Lower lobe of right lung (tissue), 2 donors: ENCODE data around the gene RTRAF. TPM values are rescaled to one million over a fixed set of nuclear protein-coding genes. Genes with fewer than 3 reads are reported as not detected.

Experiments
- ATAC-seq, 2 donors: fragments of 200-7000 bp; cut with Tn5 transposase; one replicate each; pipeline ENCODE4 v1.9.1; 2020 to 2022; ENCODE audit warnings: mild to moderate bottlenecking in 2 of 2, moderate library complexity in 2 of 2
- DNase-seq: peaks from one replicate; pipeline ENCODE4 v3.0.0-alpha.2; 2020
- H3K27ac ChIP-seq: fragments of 200-600 bp; one replicate; pipeline ENCODE4 v1.8.0; 2022
- H3K27me3 ChIP-seq: fragments of 200-600 bp; one replicate; pipeline ENCODE4 v1.8.0; 2022; ENCODE audit warnings: low read depth
- H3K36me3 ChIP-seq: fragments of 200-600 bp; one replicate; pipeline ENCODE4 v1.8.0; 2022; ENCODE audit warnings: mild to moderate bottlenecking
- H3K4me1 ChIP-seq: fragments of 200-600 bp; one replicate; pipeline ENCODE4 v1.8.0; 2022
- H3K4me3 ChIP-seq: fragments of 200-600 bp; one replicate; pipeline ENCODE4 v1.8.0; 2022; ENCODE audit warnings: mild to moderate bottlenecking
- H3K9me3 ChIP-seq: fragments of 200-600 bp; one replicate; pipeline ENCODE4 v1.8.0; 2022
- intact Hi-C: fragments of 100-400 bp; cut with DNase I; formaldehyde crosslinking; loops from one replicate; pipeline ENCODE4 v1.11.0; 2022
- long read RNA-seq: library from polyadenylated mRNA; unstranded; transcript quantifications from one replicate; pipeline ENCODE4 v2.0.0, GENCODE V29; 2021
- total RNA-seq: library from RNA; stranded (reverse); fragmentation: NEBNext Ultra II Directional; extraction: Animal tissue kit (Norgen Biotek cat#: 25700); gene quantifications from one replicate; pipeline ENCODE4 v1.2.1, GENCODE V29; 2021
- TF ChIP-seq, protein P1 (sequence below): fragments of 200-600 bp; IDR thresholded peaks from one replicate; pipeline ENCODE4 v1.8.0; 2022; ENCODE audit warnings: antibody characterized with exemption, mild to moderate bottlenecking
- donor health status: DM: no; HTN: yes; CAD: no; lungs with severe emphysema.

Gene RTRAF
- total RNA-seq = 124 TPM
- long read RNA-seq, full-length matches to known transcripts = 56 of 63 reads
- long read RNA-seq, partial matches to known transcripts = 3 of 63 reads
- long read RNA-seq, other reads (novel, unspliced or antisense) = 4 of 63 reads

DNA sequence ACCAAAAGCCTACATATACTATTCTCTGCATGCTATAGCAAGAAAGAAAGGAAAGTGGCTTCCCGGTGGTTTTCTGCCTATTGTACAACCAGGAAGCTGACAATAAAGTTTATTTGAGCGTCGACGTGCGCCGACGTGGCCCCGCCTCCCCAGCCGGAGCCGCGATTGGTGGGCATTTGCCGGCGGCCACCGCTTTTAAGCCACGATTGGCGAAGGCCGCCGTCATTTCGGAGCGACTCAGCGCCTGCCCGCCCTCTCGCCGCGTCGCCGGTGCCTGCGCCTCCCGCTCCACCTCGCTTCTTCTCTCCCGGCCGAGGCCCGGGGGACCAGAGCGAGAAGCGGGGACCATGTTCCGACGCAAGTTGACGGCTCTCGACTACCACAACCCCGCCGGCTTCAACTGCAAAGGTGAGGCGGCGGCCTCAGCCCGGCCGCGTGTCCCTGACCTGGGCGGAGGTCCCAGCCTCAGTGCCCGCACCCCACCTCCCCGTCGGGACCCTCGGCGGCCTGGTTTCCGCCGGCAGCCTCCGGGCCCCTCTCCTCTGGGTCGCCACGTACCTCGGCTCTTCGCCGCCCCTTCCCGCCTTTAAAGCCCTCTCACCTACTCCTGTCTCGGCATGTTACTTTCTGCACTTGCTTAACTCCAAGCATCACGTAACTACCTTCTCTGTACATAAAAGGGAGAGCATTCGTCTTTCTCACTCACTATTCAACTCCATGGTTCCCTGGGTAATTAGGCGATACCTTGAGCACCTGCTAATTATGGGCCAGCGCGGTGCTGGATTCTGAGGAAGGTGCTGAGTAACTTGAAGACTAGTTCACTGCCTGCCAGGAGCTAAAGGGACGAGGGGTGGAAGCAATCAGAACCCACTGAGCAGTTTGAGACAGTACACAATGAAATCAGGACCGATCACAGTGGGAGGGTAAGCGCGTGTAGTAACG, at the start of gene RTRAF:
Gene RTRAF, plus strand, starts transcription at position 254 of the 942 bp plus-strand sequence. Its CDS starts 94 bp downstream, at position 348.
- DNase-seq (peak; percentile 97), ATAC-seq (peak; percentile 99 to 100)
- H3K4me1 ChIP-seq = peaks cover 28% of the 10 kb centered on the region
- TF ChIP-seq, protein P1, sequence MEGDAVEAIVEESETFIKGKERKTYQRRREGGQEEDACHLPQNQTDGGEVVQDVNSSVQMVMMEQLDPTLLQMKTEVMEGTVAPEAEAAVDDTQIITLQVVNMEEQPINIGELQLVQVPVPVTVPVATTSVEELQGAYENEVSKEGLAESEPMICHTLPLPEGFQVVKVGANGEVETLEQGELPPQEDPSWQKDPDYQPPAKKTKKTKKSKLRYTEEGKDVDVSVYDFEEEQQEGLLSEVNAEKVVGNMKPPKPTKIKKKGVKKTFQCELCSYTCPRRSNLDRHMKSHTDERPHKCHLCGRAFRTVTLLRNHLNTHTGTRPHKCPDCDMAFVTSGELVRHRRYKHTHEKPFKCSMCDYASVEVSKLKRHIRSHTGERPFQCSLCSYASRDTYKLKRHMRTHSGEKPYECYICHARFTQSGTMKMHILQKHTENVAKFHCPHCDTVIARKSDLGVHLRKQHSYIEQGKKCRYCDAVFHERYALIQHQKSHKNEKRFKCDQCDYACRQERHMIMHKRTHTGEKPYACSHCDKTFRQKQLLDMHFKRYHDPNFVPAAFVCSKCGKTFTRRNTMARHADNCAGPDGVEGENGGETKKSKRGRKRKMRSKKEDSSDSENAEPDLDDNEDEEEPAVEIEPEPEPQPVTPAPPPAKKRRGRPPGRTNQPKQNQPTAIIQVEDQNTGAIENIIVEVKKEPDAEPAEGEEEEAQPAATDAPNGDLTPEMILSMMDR = no peak
- H3K36me3 ChIP-seq = peaks cover 35% of the 10 kb centered on the region
- peak within 1 kb of the TSS; percentile 90 for H3K4me3 ChIP-seq
- intact Hi-C loops = no loop called here
- H3K9me3 ChIP-seq = no peaks in the 10 kb centered on the region
- peak within 1 kb of the TSS; percentile 92 for H3K27ac ChIP-seq
- H3K27me3 ChIP-seq = no peaks in the 10 kb centered on the region

DNA sequence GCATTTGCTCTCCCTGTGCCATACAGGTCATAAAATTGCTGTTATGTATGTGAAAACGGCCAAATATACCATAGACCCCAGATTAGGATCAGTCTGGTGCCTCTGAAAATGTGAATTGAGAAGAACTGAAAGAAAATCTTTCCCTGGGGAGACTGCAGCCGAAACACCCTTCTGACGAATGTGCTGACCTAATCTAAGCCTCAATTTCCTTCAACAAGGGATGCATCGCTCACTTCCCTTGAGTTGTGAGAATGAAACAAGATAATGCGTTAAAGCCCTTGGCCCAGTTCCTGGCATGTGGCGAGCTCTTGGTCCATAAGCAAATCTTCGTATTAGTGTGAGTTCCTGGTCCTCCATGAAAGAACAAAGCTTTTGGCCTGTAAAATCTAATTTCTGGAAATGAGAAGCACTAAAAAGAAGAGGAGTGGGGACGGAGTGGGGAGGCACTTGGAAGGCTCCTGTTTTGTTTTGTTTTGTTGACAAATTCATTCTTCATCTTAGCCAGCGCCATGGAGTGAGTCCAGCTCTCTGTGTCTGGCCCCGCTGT, 49.5 kb upstream of the RTRAF start:
- Histone ChIP-seq H3K27me3 (no peaks in the 10 kb centered on the region), H3K4me1 (no peaks in the 10 kb centered on the region), H3K36me3 (no peaks in the 10 kb centered on the region), H3K9me3 (no peaks in the 10 kb centered on the region), H3K4me3 (no peak overlapping the region), H3K27ac (no peak overlapping the region)
- no peak for DNase-seq
- ATAC-seq = no peak
- intact Hi-C loops = no loop called here
- TF ChIP-seq, protein P1 = no peak

DNA sequence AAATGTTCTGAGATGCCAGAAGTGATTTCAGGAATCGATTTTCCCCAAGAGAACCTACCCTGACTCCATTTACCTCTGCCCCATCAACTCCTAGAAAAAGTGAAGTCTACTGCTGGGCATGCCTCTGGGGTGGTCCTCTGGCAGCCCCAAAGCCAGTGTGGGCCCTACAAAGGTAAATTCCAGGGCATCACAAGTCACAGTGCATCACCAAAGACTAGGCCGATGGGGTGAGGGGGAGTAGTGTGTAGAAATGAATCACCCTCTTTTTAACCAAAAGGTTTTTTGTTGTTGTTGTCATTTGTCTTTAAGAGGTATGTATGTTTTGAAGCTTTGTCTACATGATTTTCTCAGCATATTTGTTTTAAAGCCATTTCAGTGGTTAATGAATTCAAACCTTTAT, 46.4 kb upstream of the RTRAF start:
- Histone ChIP-seq H3K36me3 (no peaks in the 10 kb centered on the region), H3K4me1 (no peaks in the 10 kb centered on the region), H3K27ac (no peak overlapping the region), H3K9me3 (no peaks in the 10 kb centered on the region), H3K4me3 (no peak overlapping the region), H3K27me3 (no peaks in the 10 kb centered on the region)
- intact Hi-C loops = no loop called here
- TF ChIP-seq, protein P1 = no peak
- ATAC-seq (no peak), DNase-seq (no peak)

- peaks cover 12% of the 10 kb centered on the region for H3K36me3 ChIP-seq
- H3K9me3 ChIP-seq = no peaks in the 10 kb centered on the region
- no peak overlapping the region for H3K27ac ChIP-seq
- no peaks in the 10 kb centered on the region for H3K4me1 ChIP-seq
- intact Hi-C loops = no loop called here
- DNase-seq (no peak), ATAC-seq (no peak)
- TF ChIP-seq, protein P1 = no peak
- H3K27me3 ChIP-seq = no peaks in the 10 kb centered on the region
- no peak overlapping the region for H3K4me3 ChIP-seq
Measured at GRCh38 chr14:51950007-51950406, 39.3 kb upstream of the RTRAF start.

GRCh38 chr14:51951656-51952055, 37.7 kb upstream of the RTRAF start:
- no peaks in the 10 kb centered on the region for H3K9me3 ChIP-seq
- H3K4me3 ChIP-seq = no peak overlapping the region
- H3K27ac ChIP-seq = no peak overlapping the region
- H3K36me3 ChIP-seq = peaks cover 12% of the 10 kb centered on the region
- H3K27me3 ChIP-seq = no peaks in the 10 kb centered on the region
- H3K4me1 ChIP-seq = no peaks in the 10 kb centered on the region
- ATAC-seq (no peak), DNase-seq (no peak)
- TF ChIP-seq, protein P1 = no peak
- intact Hi-C loops = no loop called here
